Activated naive CD4-positive, alpha-beta T cell treated with anti-CD3 and anti-CD28 coated beads, Interleukin-2, amount 50 U/mL, for 24 hours (primary cell): Measurements from ENCODE around the gene RIMS4.
A peak's percentile ranks its signal among the peaks of the same experiment; 100 is the strongest.

Source experiments
- H3K27ac Mint-ChIP-seq: one replicate; pipeline ENCODE4 v1.8.0; 2021; ENCODE audit warnings: mild to moderate bottlenecking, mixed read lengths
- H3K27me3 Mint-ChIP-seq: one replicate; pipeline ENCODE4 v1.8.0; 2021; ENCODE audit warnings: mixed read lengths
- H3K36me3 Mint-ChIP-seq: one replicate; pipeline ENCODE4 v1.8.0; 2021; ENCODE audit warnings: mixed read lengths
- H3K4me1 Mint-ChIP-seq: one replicate; pipeline ENCODE4 v1.8.0; 2021; ENCODE audit warnings: mixed read lengths
- H3K4me3 Mint-ChIP-seq: one replicate; pipeline ENCODE4 v1.8.0; 2021; ENCODE audit warnings: mild to moderate bottlenecking, mixed read lengths
- H3K9me3 Mint-ChIP-seq: one replicate; pipeline ENCODE4 v1.8.0; 2021; ENCODE audit warnings: mixed read lengths

RIMS4 gene

GRCh38 chr20:44747166-44748004 lies 63.0 kb downstream of the RIMS4 start:
- Mint-ChIP-seq H3K27me3 (peaks cover 3% of the 10 kb centered on the region), H3K4me3 (peak overlapping the region; percentile 74), H3K9me3 (no peaks in the 10 kb centered on the region), H3K36me3 (no peaks in the 10 kb centered on the region), H3K4me1 (peaks cover 22% of the 10 kb centered on the region), H3K27ac (peak overlapping the region; percentile 79)

DNA sequence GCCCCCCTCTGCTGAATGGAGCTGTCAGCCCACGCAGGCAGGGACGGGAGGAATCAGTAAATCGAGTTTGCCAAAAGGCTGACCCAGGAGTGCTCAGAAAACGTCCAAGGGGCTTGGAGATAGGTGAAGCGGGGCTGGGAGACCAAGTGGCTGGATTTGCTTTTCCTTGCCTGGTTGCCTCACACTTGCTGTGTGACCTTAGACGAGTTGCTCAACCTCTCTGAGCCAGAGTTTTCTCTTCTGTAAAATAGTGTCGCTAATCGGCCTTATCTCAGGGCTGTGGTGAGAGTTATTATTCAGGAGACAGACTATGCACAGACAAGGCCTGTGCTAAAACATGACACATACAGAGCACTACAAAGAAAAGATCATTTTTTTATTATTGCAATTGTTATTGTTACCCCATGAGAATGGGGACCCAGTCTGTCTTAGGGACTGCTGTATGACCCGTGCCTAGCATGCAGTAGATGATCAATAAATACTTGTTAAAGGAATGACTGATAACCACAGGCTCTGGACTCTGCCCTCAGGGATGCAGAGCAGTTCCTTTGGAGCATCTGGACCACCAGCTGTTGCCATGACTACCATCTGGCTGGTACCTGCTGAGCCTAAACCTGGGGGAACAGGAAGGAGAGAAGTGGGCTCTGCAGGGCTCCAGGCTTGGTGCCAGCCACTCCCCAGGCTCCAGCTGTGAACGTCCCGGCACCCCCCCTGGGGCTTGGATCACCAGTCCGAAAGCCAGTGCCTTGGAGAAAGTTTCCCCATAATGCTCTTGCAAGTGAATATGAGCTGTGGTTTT lies 63.8 kb downstream of the RIMS4 start:
- Mint-ChIP-seq H3K27me3 (peaks cover 3% of the 10 kb centered on the region), H3K4me3 (peak overlapping the region; percentile 74), H3K27ac (peak overlapping the region; percentile 59), H3K36me3 (no peaks in the 10 kb centered on the region), H3K9me3 (no peaks in the 10 kb centered on the region), H3K4me1 (peaks cover 22% of the 10 kb centered on the region)

- peak within 1 kb of the TSS; percentile 91 for H3K27ac Mint-ChIP-seq
- H3K27me3 Mint-ChIP-seq = peaks cover 3% of the 10 kb centered on the region
- no peaks in the 10 kb centered on the region for H3K9me3 Mint-ChIP-seq
- peaks cover 22% of the 10 kb centered on the region for H3K4me1 Mint-ChIP-seq
- no peaks in the 10 kb centered on the region for H3K36me3 Mint-ChIP-seq
- H3K4me3 Mint-ChIP-seq = peak within 1 kb of the TSS; percentile 78
These were observed 64.6 kb downstream of the RIMS4 start, which contains the start of gene KCNK15 for GRCh38 chr20:44745598-44746366. Gene KCNK15, plus strand, starts transcription at chr20:44745865. Its CDS starts 46 bp downstream, at chr20:44745911.

DNA sequence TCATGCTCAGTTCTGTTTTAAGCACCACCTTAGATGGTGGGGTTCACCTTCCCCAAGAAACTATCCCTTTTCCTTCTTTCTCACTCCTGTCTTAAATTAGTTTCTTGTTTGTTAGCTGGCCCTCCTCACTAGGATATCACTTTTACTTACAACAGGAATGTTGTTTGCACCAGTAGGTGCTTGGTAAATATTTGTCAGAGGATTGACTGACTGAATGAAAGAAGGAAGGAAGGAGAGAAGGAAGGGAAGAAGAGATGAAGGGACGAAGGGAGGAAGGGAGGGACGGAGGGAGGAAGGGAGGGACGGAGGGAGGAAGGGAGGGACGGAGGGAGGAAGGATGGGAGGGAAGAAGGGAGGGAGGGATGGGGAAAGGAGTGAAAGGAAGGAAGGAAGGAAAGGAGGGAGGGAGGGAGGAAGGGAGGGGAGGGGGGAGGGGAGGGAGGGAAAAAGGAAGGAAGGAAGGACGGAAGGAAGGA lies 65.2 kb downstream of the RIMS4 start:
- no peaks in the 10 kb centered on the region for H3K9me3 Mint-ChIP-seq
- peak overlapping the region; percentile 91 for H3K27ac Mint-ChIP-seq
- peaks cover 22% of the 10 kb centered on the region for H3K4me1 Mint-ChIP-seq
- H3K36me3 Mint-ChIP-seq = no peaks in the 10 kb centered on the region
- H3K27me3 Mint-ChIP-seq = peaks cover 3% of the 10 kb centered on the region
- H3K4me3 Mint-ChIP-seq = peak overlapping the region; percentile 78

- H3K36me3 Mint-ChIP-seq = no peaks in the 10 kb centered on the region
- no peak overlapping the region for H3K27ac Mint-ChIP-seq
- peaks cover 3% of the 10 kb centered on the region for H3K27me3 Mint-ChIP-seq
- H3K4me3 Mint-ChIP-seq = no peak overlapping the region
- H3K9me3 Mint-ChIP-seq = no peaks in the 10 kb centered on the region
- H3K4me1 Mint-ChIP-seq = peaks cover 22% of the 10 kb centered on the region
These were observed 66.3 kb downstream of the RIMS4 start for GRCh38 chr20:44743916-44744655.

GRCh38 chr20:44743080-44743701 lies 67.2 kb downstream of the RIMS4 start:
- H3K4me1 Mint-ChIP-seq = peaks cover 26% of the 10 kb centered on the region
- H3K36me3 Mint-ChIP-seq = no peaks in the 10 kb centered on the region
- H3K27ac Mint-ChIP-seq = no peak overlapping the region
- H3K27me3 Mint-ChIP-seq = peaks cover 3% of the 10 kb centered on the region
- no peak overlapping the region for H3K4me3 Mint-ChIP-seq
- no peaks in the 10 kb centered on the region for H3K9me3 Mint-ChIP-seq

DNA sequence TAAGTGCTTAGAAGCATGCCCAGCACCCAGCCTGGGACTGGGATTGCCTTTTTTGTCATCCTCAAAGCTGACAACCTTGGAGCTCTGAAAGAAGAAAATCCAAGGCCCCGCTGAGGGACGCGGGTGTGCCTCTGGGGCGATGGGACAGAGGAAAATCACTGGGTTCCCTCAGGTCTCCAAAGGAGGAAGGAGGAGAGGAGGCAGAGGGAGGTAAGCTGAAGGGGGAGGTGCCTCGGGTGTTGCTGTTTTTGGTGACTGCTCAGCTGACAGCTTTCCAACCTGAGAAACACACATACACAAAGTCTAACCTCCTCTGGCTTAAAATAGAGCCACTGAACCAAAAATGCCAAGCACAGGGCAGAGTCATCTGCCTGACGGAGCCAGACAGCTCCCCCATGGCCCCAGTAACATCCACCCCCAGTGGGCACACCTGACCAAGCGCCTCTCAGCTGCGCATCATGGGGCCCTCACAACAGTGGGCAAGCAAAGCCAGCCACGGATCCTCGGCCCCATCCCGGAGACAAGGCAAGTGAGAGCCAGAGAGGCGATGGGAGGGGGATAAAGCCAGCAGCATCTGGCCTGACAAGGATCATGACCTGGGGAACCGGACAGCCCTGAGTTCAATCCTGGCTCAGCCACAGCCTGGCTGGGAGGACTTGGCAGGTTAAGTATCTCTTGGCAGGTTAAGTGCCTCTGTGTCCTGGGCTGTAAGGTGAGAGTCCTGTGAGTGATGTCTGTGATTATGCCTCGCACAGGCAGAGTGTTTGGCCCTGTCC lies 67.9 kb downstream of the RIMS4 start:
- H3K4me1 Mint-ChIP-seq = peaks cover 28% of the 10 kb centered on the region
- H3K27ac Mint-ChIP-seq = no peak overlapping the region
- H3K4me3 Mint-ChIP-seq = no peak overlapping the region
- H3K9me3 Mint-ChIP-seq = no peaks in the 10 kb centered on the region
- H3K36me3 Mint-ChIP-seq = no peaks in the 10 kb centered on the region
- H3K27me3 Mint-ChIP-seq = peaks cover 3% of the 10 kb centered on the region

GRCh38 chr20:44739942-44740341 lies 70.4 kb downstream of the RIMS4 start:
- Mint-ChIP-seq H3K4me1 (peaks cover 24% of the 10 kb centered on the region), H3K27ac (no peak overlapping the region), H3K9me3 (no peaks in the 10 kb centered on the region), H3K36me3 (no peaks in the 10 kb centered on the region), H3K4me3 (no peak overlapping the region), H3K27me3 (no peaks in the 10 kb centered on the region)

GRCh38 chr20:44738813-44739477 lies 71.4 kb downstream of the RIMS4 start:
- no peaks in the 10 kb centered on the region for H3K36me3 Mint-ChIP-seq
- no peak overlapping the region for H3K4me3 Mint-ChIP-seq
- H3K4me1 Mint-ChIP-seq = peaks cover 20% of the 10 kb centered on the region
- no peaks in the 10 kb centered on the region for H3K9me3 Mint-ChIP-seq
- H3K27ac Mint-ChIP-seq = no peak overlapping the region
- no peaks in the 10 kb centered on the region for H3K27me3 Mint-ChIP-seq

DNA sequence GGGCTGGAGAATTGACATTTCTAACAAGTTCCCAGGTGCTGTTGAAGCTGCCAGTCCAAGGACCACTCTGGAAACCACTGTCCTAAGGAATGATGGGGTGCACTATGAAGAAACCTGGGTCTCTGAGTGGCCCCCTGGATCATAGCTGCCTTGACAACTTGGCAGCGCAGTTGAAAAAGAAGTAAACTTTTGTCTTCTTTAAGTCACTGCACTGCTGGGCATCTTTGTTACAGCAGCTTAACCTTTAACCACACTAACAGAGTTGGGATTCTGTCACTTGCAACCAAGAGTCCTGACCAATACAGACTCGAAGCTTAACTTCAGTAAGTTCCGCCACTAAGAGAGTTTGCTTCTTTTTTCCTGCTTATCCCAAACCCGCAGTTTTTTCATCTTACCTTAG lies 73.2 kb downstream of the RIMS4 start:
- Mint-ChIP-seq H3K4me1 (peaks cover 34% of the 10 kb centered on the region), H3K4me3 (no peak overlapping the region), H3K9me3 (no peaks in the 10 kb centered on the region), H3K27ac (no peak overlapping the region), H3K27me3 (no peaks in the 10 kb centered on the region), H3K36me3 (no peaks in the 10 kb centered on the region)

GRCh38 chr20:44736170-44737021 lies 74.0 kb downstream of the RIMS4 start:
- no peaks in the 10 kb centered on the region for H3K9me3 Mint-ChIP-seq
- no peak overlapping the region for H3K27ac Mint-ChIP-seq
- H3K36me3 Mint-ChIP-seq = no peaks in the 10 kb centered on the region
- peaks cover 37% of the 10 kb centered on the region for H3K4me1 Mint-ChIP-seq
- no peaks in the 10 kb centered on the region for H3K27me3 Mint-ChIP-seq
- H3K4me3 Mint-ChIP-seq = peak overlapping the region; percentile 73

GRCh38 chr20:44735816-44736169 lies 74.6 kb downstream of the RIMS4 start:
- H3K4me3 Mint-ChIP-seq = peak overlapping the region; percentile 73
- H3K27ac Mint-ChIP-seq = no peak overlapping the region
- H3K9me3 Mint-ChIP-seq = no peaks in the 10 kb centered on the region
- H3K36me3 Mint-ChIP-seq = no peaks in the 10 kb centered on the region
- no peaks in the 10 kb centered on the region for H3K27me3 Mint-ChIP-seq
- H3K4me1 Mint-ChIP-seq = peaks cover 37% of the 10 kb centered on the region

GRCh38 chr20:44734938-44735337 lies 75.4 kb downstream of the RIMS4 start:
- Mint-ChIP-seq H3K4me3 (no peak overlapping the region), H3K27me3 (no peaks in the 10 kb centered on the region), H3K27ac (no peak overlapping the region), H3K4me1 (peaks cover 37% of the 10 kb centered on the region), H3K36me3 (no peaks in the 10 kb centered on the region), H3K9me3 (no peaks in the 10 kb centered on the region)
